Caco-2 (cell line): ENCODE data around the gene NKD1. TPM values are rescaled to one million over a fixed set of nuclear protein-coding genes. Genes with fewer than 3 reads are reported as not detected.
A peak's percentile ranks its signal among the peaks of the same experiment; 100 is the strongest.

ENCODE experiments used
- BruUV-seq: library from RNA; stranded (reverse); fragments of 400-500 nt; replicated peaks from 2 replicates; lab custom pipeline; 2021; lab: Mats Ljungman, UMichigan
- CTCF ChIA-PET: fragments of 300-600 bp; sonication (Branson Sonifier 250); formaldehyde crosslinking; loops from one replicate; lab custom pipeline; 2022; ENCODE audit warnings: antibody characterized with exemption; lab: Charles Lee
- POLR2A ChIA-PET: fragments of 300-600 bp; sonication (Branson Sonifier 250); formaldehyde crosslinking; loops from one replicate; lab custom pipeline; 2022; ENCODE audit warnings: antibody characterized with exemption; lab: Charles Lee
- DNase-seq, 2 experiments: peaks; one replicate each; pipeline versions ENCODE4 v3.0.0 to v3.0.0-alpha.2; 2020 to 2022
- H3K27me3 ChIP-seq: replicated peaks from 2 replicates; pipeline ENCODE4 v1.6.0; 2011; ENCODE audit warnings: low read length; ENCODE audit not compliant: control insufficient read depth, insufficient read depth
- H3K36me3 ChIP-seq: 2 replicates; pipeline ENCODE4 v1.5.1; 2011; ENCODE audit warnings: low read length; ENCODE audit not compliant: control insufficient read depth, insufficient read depth
- H3K4me1 ChIP-seq: fragments of 250-450 bp; sonication (Bioruptor Pico); 2 replicates; pipeline ENCODE4 v1.5.1; 2020; ENCODE audit warnings: mild to moderate bottlenecking
- H3K4me3 ChIP-seq: 2 replicates; pipeline ENCODE4 v1.5.1; 2011; ENCODE audit warnings: low read depth, mild to moderate bottlenecking, control low read depth, low read length
- H3K9me3 ChIP-seq: fragments of 250-450 bp; sonication (Bioruptor Pico); 2 replicates; pipeline ENCODE4 v1.5.1; 2020; ENCODE audit warnings: mild to moderate bottlenecking, moderate library complexity
- H3K27ac Mint-ChIP-seq: one replicate; pipeline ENCODE4 v1.8.0; 2022; ENCODE audit warnings: mixed read lengths; ENCODE audit not compliant: unreplicated experiment
- H3K27me3 Mint-ChIP-seq: one replicate; pipeline ENCODE4 v1.8.0; 2022; ENCODE audit warnings: mixed read lengths; ENCODE audit not compliant: insufficient read depth, unreplicated experiment
- H3K36me3 Mint-ChIP-seq: one replicate; pipeline ENCODE4 v1.8.0; 2022; ENCODE audit warnings: mild to moderate bottlenecking, mixed read lengths; ENCODE audit not compliant: insufficient read depth, unreplicated experiment
- H3K4me1 Mint-ChIP-seq: one replicate; pipeline ENCODE4 v1.8.0; 2022; ENCODE audit warnings: low read depth, mixed read lengths; ENCODE audit not compliant: unreplicated experiment
- H3K4me3 Mint-ChIP-seq: one replicate; pipeline ENCODE4 v1.8.0; 2022; ENCODE audit warnings: mild to moderate bottlenecking, moderate library complexity, mixed read lengths; ENCODE audit not compliant: unreplicated experiment
- H3K9me3 Mint-ChIP-seq: one replicate; pipeline ENCODE4 v1.8.0; 2022; ENCODE audit warnings: mixed read lengths; ENCODE audit not compliant: unreplicated experiment
- CTCF ChIP-seq, 2 experiments: fragments of 200-600 bp in 1 of 2; IDR thresholded peaks; 1 replicate in 1 of 2; 2 replicates in 1 of 2; pipeline versions ENCODE4 v1.5.1 to v1.8.0; 2011 to 2022; ENCODE audit warnings: antibody characterized with exemption in 1 of 2, control low read depth in 1 of 2, inconsistent platforms in 1 of 2, low read depth in 1 of 2, low read length in 1 of 2, mild to moderate bottlenecking in 1 of 2, moderate library complexity in 1 of 2; ENCODE audit not compliant: insufficient read depth in 1 of 2, severe bottlenecking in 1 of 2, unreplicated experiment in 1 of 2
- intact Hi-C: fragments of 100-400 bp; cut with micrococcal nuclease; formaldehyde crosslinking; loops from one replicate; pipeline ENCODE4 v1.10.0; 2022; ENCODE audit not compliant: unreplicated experiment
- total RNA-seq: library from RNA; stranded (reverse); gene quantifications from 2 replicates; pipeline ENCODE4 v1.2.3, GENCODE V29; 2022

The NKD1 gene
- total RNA-seq, 1 experiment from 2014 or later, result 54.9 TPM

- no peaks in the 10 kb centered on the region for H3K27me3 Mint-ChIP-seq
- Histone ChIP-seq H3K36me3 (no peaks in the 10 kb centered on the region), H3K27me3 (no peaks in the 10 kb centered on the region), H3K4me1 (no peaks in the 10 kb centered on the region), H3K4me3 (no peak overlapping the region), H3K9me3 (peaks cover 19% of the 10 kb centered on the region)
- intact Hi-C loops, result no loop called here
- H3K4me1 Mint-ChIP-seq, result no peaks in the 10 kb centered on the region
- BruUV-seq, result no TSS peak
- H3K4me3 Mint-ChIP-seq, result no peak overlapping the region
- H3K36me3 Mint-ChIP-seq, result no peaks in the 10 kb centered on the region
- CTCF ChIA-PET, result interaction anchor here (1.7 kb wide), 1 partner anchor 131 kb away, joined by 8 read pairs; no protein-coding TSS in a partner anchor
- TF ChIP-seq CTCF (IDR thresholded peaks at IDR 0.05; ENCODE audit: insufficient read depth in 1 of 2, low read depth in 1 of 2, low read length in 1 of 2, severe bottlenecking in 1 of 2, unreplicated experiment in 1 of 2), result no peak
- peaks cover 20% of the 10 kb centered on the region for H3K9me3 Mint-ChIP-seq
- POLR2A ChIA-PET, result no interaction called here
- no peak overlapping the region for H3K27ac Mint-ChIP-seq
- no peak for DNase-seq
Measured at GRCh38 chr16:50675686-50676610, 127.8 kb downstream of the NKD1 start.

- no peak overlapping the region for H3K4me3 Mint-ChIP-seq
- POLR2A ChIA-PET, result no interaction called here
- intact Hi-C loops, result no loop called here
- peaks cover 14% of the 10 kb centered on the region for H3K9me3 Mint-ChIP-seq
- Histone ChIP-seq H3K4me1 (no peaks in the 10 kb centered on the region), H3K4me3 (no peak overlapping the region), H3K27me3 (no peaks in the 10 kb centered on the region), H3K9me3 (peaks cover 13% of the 10 kb centered on the region), H3K36me3 (no peaks in the 10 kb centered on the region)
- TF ChIP-seq CTCF (IDR thresholded peaks at IDR 0.05; ENCODE audit: insufficient read depth in 1 of 2, low read depth in 1 of 2, low read length in 1 of 2, severe bottlenecking in 1 of 2, unreplicated experiment in 1 of 2), result no peak
- H3K27me3 Mint-ChIP-seq, result no peaks in the 10 kb centered on the region
- peak overlapping the region; percentile 13 for H3K27ac Mint-ChIP-seq
- no TSS peak for BruUV-seq
- no peak for DNase-seq
- no peaks in the 10 kb centered on the region for H3K4me1 Mint-ChIP-seq
- CTCF ChIA-PET, result interaction anchor here (0.6 to 0.8 kb wide), 2 partner anchors 130 to 231 kb away, joined by 3 to 5 read pairs; no protein-coding TSS in a partner anchor
- H3K36me3 Mint-ChIP-seq, result no peaks in the 10 kb centered on the region
Measured at GRCh38 chr16:50676684-50677225, 128.6 kb downstream of the NKD1 start.

GRCh38 chr16:50677351-50677750 is 129.2 kb downstream of the NKD1 start:
- H3K4me3 ChIP-seq, result no peak overlapping the region
- no peaks in the 10 kb centered on the region for H3K36me3 Mint-ChIP-seq
- intact Hi-C loops, result no loop called here
- no peaks in the 10 kb centered on the region for H3K27me3 Mint-ChIP-seq
- no peak overlapping the region for H3K4me3 Mint-ChIP-seq
- no peaks in the 10 kb centered on the region for H3K4me1 ChIP-seq
- peaks cover 8% of the 10 kb centered on the region for H3K9me3 Mint-ChIP-seq
- DNase-seq, result no peak
- CTCF ChIA-PET, result interaction anchor here (0.6 to 2.0 kb wide), 3 partner anchors 9 to 232 kb away, joined by 3 to 8 read pairs (median 5); no protein-coding TSS in a partner anchor
- no peaks in the 10 kb centered on the region for H3K4me1 Mint-ChIP-seq
- peak in 1 of 2 experiments; percentile 37 for TF ChIP-seq CTCF (IDR thresholded peaks at IDR 0.05; ENCODE audit: insufficient read depth in 1 of 2, low read depth in 1 of 2, low read length in 1 of 2, severe bottlenecking in 1 of 2, unreplicated experiment in 1 of 2)
- H3K27me3 ChIP-seq, result no peaks in the 10 kb centered on the region
- BruUV-seq, result no TSS peak
- no peaks in the 10 kb centered on the region for H3K36me3 ChIP-seq
- POLR2A ChIA-PET, result no interaction called here
- H3K9me3 ChIP-seq, result peaks cover 7% of the 10 kb centered on the region
- peak overlapping the region; percentile 13 for H3K27ac Mint-ChIP-seq
